ENCODE data around the gene ARRDC4. TPM values are rescaled to one million over a fixed set of nuclear protein-coding genes. Genes with fewer than 3 reads are reported as not detected.

The ARRDC4 gene
- total RNA-seq, 1 experiment from 2014 or later: 3.2 TPM

- H3K9me3 Mint-ChIP-seq (ENCODE audit: unreplicated experiment): no peaks in the 10 kb centered on the region
- peaks cover 8% of the 10 kb centered on the region for H3K36me3 Mint-ChIP-seq (ENCODE audit: insufficient read depth, unreplicated experiment)
- Histone ChIP-seq H3K4me1 (no peaks in the 10 kb centered on the region), H3K9me3 (no peaks in the 10 kb centered on the region), H3K4me3 (ENCODE audit: low read depth, low read length) (no peak overlapping the region), H3K36me3 (ENCODE audit: control insufficient read depth, insufficient read depth, low read length) (no peaks in the 10 kb centered on the region), H3K27me3 (replicated peaks; ENCODE audit: control insufficient read depth, insufficient read depth, low read length) (no peaks in the 10 kb centered on the region)
- ChIA-PET POLR2A (no interaction called here), CTCF (no interaction called here)
- no peaks in the 10 kb centered on the region for H3K4me1 Mint-ChIP-seq (ENCODE audit: low read depth, unreplicated experiment)
- TF ChIP-seq, protein P1, sequence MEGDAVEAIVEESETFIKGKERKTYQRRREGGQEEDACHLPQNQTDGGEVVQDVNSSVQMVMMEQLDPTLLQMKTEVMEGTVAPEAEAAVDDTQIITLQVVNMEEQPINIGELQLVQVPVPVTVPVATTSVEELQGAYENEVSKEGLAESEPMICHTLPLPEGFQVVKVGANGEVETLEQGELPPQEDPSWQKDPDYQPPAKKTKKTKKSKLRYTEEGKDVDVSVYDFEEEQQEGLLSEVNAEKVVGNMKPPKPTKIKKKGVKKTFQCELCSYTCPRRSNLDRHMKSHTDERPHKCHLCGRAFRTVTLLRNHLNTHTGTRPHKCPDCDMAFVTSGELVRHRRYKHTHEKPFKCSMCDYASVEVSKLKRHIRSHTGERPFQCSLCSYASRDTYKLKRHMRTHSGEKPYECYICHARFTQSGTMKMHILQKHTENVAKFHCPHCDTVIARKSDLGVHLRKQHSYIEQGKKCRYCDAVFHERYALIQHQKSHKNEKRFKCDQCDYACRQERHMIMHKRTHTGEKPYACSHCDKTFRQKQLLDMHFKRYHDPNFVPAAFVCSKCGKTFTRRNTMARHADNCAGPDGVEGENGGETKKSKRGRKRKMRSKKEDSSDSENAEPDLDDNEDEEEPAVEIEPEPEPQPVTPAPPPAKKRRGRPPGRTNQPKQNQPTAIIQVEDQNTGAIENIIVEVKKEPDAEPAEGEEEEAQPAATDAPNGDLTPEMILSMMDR (IDR thresholded peaks at IDR 0.05; ENCODE audit: insufficient read depth in 1 of 2, low read depth in 1 of 2, low read length in 1 of 2, severe bottlenecking in 1 of 2, unreplicated experiment in 1 of 2): no peak
- no TSS peak for BruUV-seq (replicated peaks)
- no peak for DNase-seq
- intact Hi-C loops (cut with micrococcal nuclease; ENCODE audit: unreplicated experiment): no loop called here
- no peaks in the 10 kb centered on the region for H3K27me3 Mint-ChIP-seq (ENCODE audit: insufficient read depth, unreplicated experiment)
- H3K4me3 Mint-ChIP-seq (ENCODE audit: unreplicated experiment): no peak overlapping the region
- H3K27ac Mint-ChIP-seq (ENCODE audit: unreplicated experiment): no peak overlapping the region
These were observed 6.6 kb downstream of the ARRDC4 start for GRCh38 chr15:97966924-97967620.

GRCh38 chr15:97967881-97968280, 7.4 kb downstream of the ARRDC4 start:
- no peaks in the 10 kb centered on the region for H3K4me1 ChIP-seq
- H3K27me3 Mint-ChIP-seq (ENCODE audit: insufficient read depth, unreplicated experiment): no peaks in the 10 kb centered on the region
- no peaks in the 10 kb centered on the region for H3K9me3 ChIP-seq
- no peak overlapping the region for H3K27ac Mint-ChIP-seq (ENCODE audit: unreplicated experiment)
- H3K27me3 ChIP-seq (replicated peaks; ENCODE audit: control insufficient read depth, insufficient read depth, low read length): no peaks in the 10 kb centered on the region
- TF ChIP-seq, protein P1 (IDR thresholded peaks at IDR 0.05; ENCODE audit: insufficient read depth in 1 of 2, low read depth in 1 of 2, low read length in 1 of 2, severe bottlenecking in 1 of 2, unreplicated experiment in 1 of 2): no peak
- no peak overlapping the region for H3K4me3 Mint-ChIP-seq (ENCODE audit: unreplicated experiment)
- H3K4me3 ChIP-seq (ENCODE audit: low read depth, low read length): no peak overlapping the region
- BruUV-seq (replicated peaks): no TSS peak
- intact Hi-C loops (cut with micrococcal nuclease; ENCODE audit: unreplicated experiment): no loop called here
- peaks cover 8% of the 10 kb centered on the region for H3K36me3 Mint-ChIP-seq (ENCODE audit: insufficient read depth, unreplicated experiment)
- DNase-seq: no peak
- no peaks in the 10 kb centered on the region for H3K4me1 Mint-ChIP-seq (ENCODE audit: low read depth, unreplicated experiment)
- H3K9me3 Mint-ChIP-seq (ENCODE audit: unreplicated experiment): no peaks in the 10 kb centered on the region
- CTCF ChIA-PET: no interaction called here
- POLR2A ChIA-PET: no interaction called here
- H3K36me3 ChIP-seq (ENCODE audit: control insufficient read depth, insufficient read depth, low read length): no peaks in the 10 kb centered on the region

DNA sequence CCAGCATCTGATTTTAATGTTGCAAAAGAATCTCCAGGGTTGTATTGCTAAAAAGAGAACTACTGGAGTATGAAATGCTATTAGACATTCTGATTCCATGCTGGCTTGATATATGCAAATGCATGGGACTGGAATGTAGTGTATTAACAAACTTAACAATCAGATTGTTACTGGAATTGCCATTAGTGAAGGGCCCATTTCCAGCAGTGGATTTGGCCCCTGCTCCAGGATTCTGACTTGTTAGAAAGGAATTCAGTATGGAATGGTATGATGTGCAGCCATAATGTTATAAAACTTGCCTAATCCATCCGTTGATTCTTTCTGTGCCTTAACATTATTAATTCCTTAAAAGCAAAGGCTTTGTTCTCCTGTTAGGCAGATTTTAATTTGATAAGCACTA, 7.9 kb downstream of the ARRDC4 start:
- CTCF ChIA-PET: no interaction called here
- H3K4me1 Mint-ChIP-seq (ENCODE audit: low read depth, unreplicated experiment): no peaks in the 10 kb centered on the region
- POLR2A ChIA-PET: no interaction called here
- H3K36me3 ChIP-seq (ENCODE audit: control insufficient read depth, insufficient read depth, low read length): no peaks in the 10 kb centered on the region
- H3K9me3 ChIP-seq: no peaks in the 10 kb centered on the region
- TF ChIP-seq, protein P1 (IDR thresholded peaks at IDR 0.05; ENCODE audit: insufficient read depth in 1 of 2, low read depth in 1 of 2, low read length in 1 of 2, severe bottlenecking in 1 of 2, unreplicated experiment in 1 of 2): no peak
- no peak overlapping the region for H3K4me3 ChIP-seq (ENCODE audit: low read depth, low read length)
- no peaks in the 10 kb centered on the region for H3K27me3 ChIP-seq (replicated peaks; ENCODE audit: control insufficient read depth, insufficient read depth, low read length)
- no peak overlapping the region for H3K27ac Mint-ChIP-seq (ENCODE audit: unreplicated experiment)
- H3K4me1 ChIP-seq: no peaks in the 10 kb centered on the region
- H3K9me3 Mint-ChIP-seq (ENCODE audit: unreplicated experiment): no peaks in the 10 kb centered on the region
- no peak overlapping the region for H3K4me3 Mint-ChIP-seq (ENCODE audit: unreplicated experiment)
- intact Hi-C loops (cut with micrococcal nuclease; ENCODE audit: unreplicated experiment): no loop called here
- no peaks in the 10 kb centered on the region for H3K27me3 Mint-ChIP-seq (ENCODE audit: insufficient read depth, unreplicated experiment)
- DNase-seq: no peak
- H3K36me3 Mint-ChIP-seq (ENCODE audit: insufficient read depth, unreplicated experiment): peaks cover 8% of the 10 kb centered on the region
- BruUV-seq (replicated peaks): no TSS peak

All from Caco-2 (cell line).